ENCODE results near the gene POU6F1. TPM values are rescaled to one million over a fixed set of nuclear protein-coding genes. Genes with fewer than 3 reads are reported as not detected.

POU6F1 gene
- total RNA-seq, 2 experiments from 2014 or later: 2.6 to 5.5 TPM

DNA sequence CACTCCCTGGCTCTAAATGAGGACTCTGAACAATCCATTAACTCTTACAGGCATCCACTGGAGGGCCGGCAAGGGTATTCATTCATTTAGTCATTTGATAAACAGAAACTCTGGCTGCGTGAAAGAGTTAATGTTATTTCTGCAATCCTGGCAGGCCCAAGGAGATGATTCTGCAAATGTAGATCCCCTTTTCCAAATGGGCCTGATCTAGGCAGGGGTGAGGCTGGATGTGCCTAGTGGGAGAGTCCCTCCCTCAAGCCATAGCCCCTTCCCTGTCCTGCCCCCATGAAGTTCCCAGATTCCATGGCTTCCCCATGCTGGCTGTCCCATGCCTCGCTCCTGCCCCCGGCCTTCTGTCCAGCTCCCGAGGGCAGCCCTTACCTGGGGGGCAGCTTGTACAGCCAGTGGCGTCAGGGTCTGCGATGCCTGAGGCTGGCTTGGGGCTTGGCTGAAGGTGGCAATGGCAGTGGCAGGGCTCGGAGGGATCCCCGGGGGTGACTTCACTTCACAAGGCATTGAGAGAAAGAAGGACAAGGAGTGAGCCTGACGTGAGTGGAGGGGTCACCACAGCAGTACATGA, 18.4 kb downstream of the POU6F1 start:
- no peak overlapping the region for H3K4me2 ChIP-seq (ENCODE audit: low read length)

DNA sequence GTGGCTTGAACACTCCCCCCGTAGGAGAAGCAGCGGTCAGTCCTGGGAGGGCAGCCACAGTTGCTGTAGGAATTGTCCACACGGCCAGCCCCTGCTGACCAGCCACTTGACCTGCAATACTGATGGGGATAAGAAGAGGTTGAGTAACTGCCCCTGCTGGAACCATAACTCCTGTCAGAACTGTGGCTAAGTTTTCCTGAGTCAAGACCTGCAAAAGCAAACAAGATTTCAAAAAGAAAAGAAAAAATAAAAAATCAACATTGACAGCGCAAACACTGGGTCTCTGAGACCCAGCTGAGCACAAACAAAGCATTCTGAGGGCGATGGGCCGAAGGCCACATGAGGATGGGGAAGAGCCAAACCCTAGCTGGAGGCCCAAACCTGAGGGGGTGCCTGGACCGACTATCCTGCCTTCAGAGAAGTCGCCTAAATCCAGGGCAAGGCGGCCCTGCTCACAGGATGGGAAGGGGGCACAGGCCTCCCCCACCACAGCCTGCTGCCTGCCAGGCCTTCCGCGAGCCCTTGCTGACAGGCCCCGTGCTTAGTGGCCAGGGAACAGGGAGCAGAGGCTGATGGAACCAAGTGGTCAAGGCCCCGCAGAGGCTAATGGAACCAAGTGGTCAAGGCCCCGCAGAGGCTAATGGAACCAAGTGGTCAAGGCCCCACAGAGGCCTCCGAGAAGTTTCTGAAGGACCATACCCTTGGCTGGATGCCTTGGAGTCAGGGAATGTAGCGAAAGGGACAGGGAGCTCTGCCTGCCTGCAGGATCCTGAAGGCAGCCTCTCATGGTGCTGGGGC, 19.1 kb downstream of the POU6F1 start:
- Histone ChIP-seq H2AFZ (ENCODE audit: low read length) (no peak overlapping the region), H3K9me2 (ENCODE audit: insufficient read depth, low read length) (no peaks in the 10 kb centered on the region), H3K27ac (ENCODE audit: low read depth, low read length, poor library complexity, severe bottlenecking) (no peak overlapping the region), H4K20me1 (ENCODE audit: insufficient read depth, low read length) (no peaks in the 10 kb centered on the region), H3K4me3 (ENCODE audit: low read depth, low read length, poor library complexity, severe bottlenecking) (no peak overlapping the region), H3K36me3 (ENCODE audit: insufficient read depth, low read length) (no peaks in the 10 kb centered on the region), H3K9me3 (ENCODE audit: low read length) (no peaks in the 10 kb centered on the region), H3K79me2 (ENCODE audit: insufficient read depth, low read depth, low read length) (no peaks in the 10 kb centered on the region), H3K4me2 (ENCODE audit: low read length) (no peak overlapping the region), H3K4me1 (ENCODE audit: insufficient read depth, low read length, poor library complexity, severe bottlenecking) (no peaks in the 10 kb centered on the region)
- ChIA-PET POLR2A (no interaction called here), CTCF (ENCODE audit: unreplicated experiment) (no interaction called here)
- intact Hi-C loops (cut with micrococcal nuclease; ENCODE audit: unreplicated experiment): no loop called here
- TF ChIP-seq EZH2phosphoT487 (IDR thresholded peaks at IDR 0.05; ENCODE audit: borderline replicate concordance, low read depth, low read length): no peak
- TF ChIP-seq, protein P1, sequence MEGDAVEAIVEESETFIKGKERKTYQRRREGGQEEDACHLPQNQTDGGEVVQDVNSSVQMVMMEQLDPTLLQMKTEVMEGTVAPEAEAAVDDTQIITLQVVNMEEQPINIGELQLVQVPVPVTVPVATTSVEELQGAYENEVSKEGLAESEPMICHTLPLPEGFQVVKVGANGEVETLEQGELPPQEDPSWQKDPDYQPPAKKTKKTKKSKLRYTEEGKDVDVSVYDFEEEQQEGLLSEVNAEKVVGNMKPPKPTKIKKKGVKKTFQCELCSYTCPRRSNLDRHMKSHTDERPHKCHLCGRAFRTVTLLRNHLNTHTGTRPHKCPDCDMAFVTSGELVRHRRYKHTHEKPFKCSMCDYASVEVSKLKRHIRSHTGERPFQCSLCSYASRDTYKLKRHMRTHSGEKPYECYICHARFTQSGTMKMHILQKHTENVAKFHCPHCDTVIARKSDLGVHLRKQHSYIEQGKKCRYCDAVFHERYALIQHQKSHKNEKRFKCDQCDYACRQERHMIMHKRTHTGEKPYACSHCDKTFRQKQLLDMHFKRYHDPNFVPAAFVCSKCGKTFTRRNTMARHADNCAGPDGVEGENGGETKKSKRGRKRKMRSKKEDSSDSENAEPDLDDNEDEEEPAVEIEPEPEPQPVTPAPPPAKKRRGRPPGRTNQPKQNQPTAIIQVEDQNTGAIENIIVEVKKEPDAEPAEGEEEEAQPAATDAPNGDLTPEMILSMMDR (conservative IDR thresholded peaks at IDR 0.05; ENCODE audit: low read length): no peak
- no TSS peak for BruUV-seq (replicated peaks)
- no peak for DNase-seq (ENCODE audit: low spot score)

More for the DNA sequence above, 18.4 kb downstream of the POU6F1 start:
- CTCF ChIA-PET (ENCODE audit: unreplicated experiment): no interaction called here
- no peak overlapping the region for H3K4me3 ChIP-seq (ENCODE audit: low read depth, low read length, poor library complexity, severe bottlenecking)
- BruUV-seq (replicated peaks): no TSS peak
- TF ChIP-seq, protein P1 (conservative IDR thresholded peaks at IDR 0.05; ENCODE audit: low read length): no peak
- no peak for TF ChIP-seq EZH2phosphoT487 (IDR thresholded peaks at IDR 0.05; ENCODE audit: borderline replicate concordance, low read depth, low read length)
- POLR2A ChIA-PET: interaction anchor here (0.6 kb wide), 1 partner anchor 19 kb away, joined by 9 read pairs; the partner anchor contains the start of gene POU6F1
- H3K9me3 ChIP-seq (ENCODE audit: low read length): no peaks in the 10 kb centered on the region
- H3K9me2 ChIP-seq (ENCODE audit: insufficient read depth, low read length): no peaks in the 10 kb centered on the region
- no peaks in the 10 kb centered on the region for H3K4me1 ChIP-seq (ENCODE audit: insufficient read depth, low read length, poor library complexity, severe bottlenecking)
- H3K36me3 ChIP-seq (ENCODE audit: insufficient read depth, low read length): no peaks in the 10 kb centered on the region
- intact Hi-C loops (cut with micrococcal nuclease; ENCODE audit: unreplicated experiment): no loop called here
- no peaks in the 10 kb centered on the region for H3K79me2 ChIP-seq (ENCODE audit: insufficient read depth, low read depth, low read length)
- H2AFZ ChIP-seq (ENCODE audit: low read length): no peak overlapping the region
- no peak for DNase-seq (ENCODE audit: low spot score)
- no peaks in the 10 kb centered on the region for H4K20me1 ChIP-seq (ENCODE audit: insufficient read depth, low read length)
- no peak overlapping the region for H3K27ac ChIP-seq (ENCODE audit: low read depth, low read length, poor library complexity, severe bottlenecking)
